NCI-H526 treated with DMSO at 0.1 percent for 48 hours (cell line): ENCODE data around the gene CCDC150.
"Not testable (repeated sequence)": the region's sequence is repeated elsewhere in the genome, so short reads cannot be mapped to it uniquely, and the experiment has no call there.

Experiments used
- DNase-seq: peaks from one replicate; lab custom pipeline; 2025; lab: John Stamatoyannopoulos, UW

Gene CCDC150

GRCh38 chr2:196639180-196640030 lies at the start of gene CCDC150:
Gene CCDC150, plus strand, starts transcription at chr2:196639715. Its CDS starts 52 bp downstream, at chr2:196639767.
- DNase-seq, result peak; percentile 92

DNA sequence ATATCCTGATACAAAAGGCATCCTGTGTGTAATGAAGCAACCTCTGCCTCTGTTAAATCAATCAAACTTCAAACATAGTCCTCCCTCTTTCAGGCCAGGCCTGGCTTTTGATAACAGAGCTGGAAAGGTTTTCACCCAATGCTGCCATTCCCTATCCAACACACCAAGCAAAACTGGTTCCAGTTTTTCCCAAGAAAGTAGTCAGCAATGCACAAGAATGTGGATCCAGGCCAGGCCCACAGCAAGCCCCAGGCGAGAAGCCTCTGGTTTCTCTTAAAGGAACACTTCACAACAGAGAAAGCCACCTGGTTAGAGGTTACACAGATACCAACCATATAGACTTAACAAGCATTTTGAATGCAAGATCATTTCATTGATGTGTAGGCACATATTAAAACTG lies 49.2 kb upstream of the CCDC150 start:
- no peak for DNase-seq

GRCh38 chr2:196591004-196591403 lies 48.5 kb upstream of the CCDC150 start:
- DNase-seq, result no peak

GRCh38 chr2:196591621-196592022 lies 47.9 kb upstream of the CCDC150 start:
- DNase-seq, result peak; percentile 40

DNA sequence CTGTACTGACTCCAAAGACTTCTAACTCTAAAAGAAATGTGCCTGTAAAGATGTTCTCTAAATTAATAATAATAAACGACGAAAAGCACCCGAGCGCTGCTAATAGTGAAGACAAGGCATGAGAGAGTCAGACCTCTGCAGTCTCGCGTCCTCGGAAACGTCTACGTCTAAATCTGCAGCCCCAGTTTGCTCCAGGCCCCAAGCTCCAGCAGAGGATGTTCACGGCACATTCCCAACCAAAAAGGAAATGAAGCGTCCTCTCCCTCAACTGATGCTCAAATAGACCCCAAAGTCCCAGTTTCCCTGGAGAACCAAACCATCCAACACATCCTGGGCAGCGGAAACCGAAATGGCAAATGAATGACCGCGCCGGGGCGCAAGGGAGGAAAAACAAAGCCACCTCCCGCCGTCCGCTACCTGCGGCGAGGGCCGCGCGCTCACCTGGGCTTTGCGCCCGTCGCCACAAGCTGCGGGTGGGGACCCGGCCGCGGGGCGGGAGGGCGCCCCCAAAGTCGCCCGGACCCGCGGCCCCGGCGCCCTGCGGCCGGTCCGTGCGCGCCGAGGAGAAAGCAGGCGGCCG lies 47.1 kb upstream of the CCDC150 start:
- DNase-seq, result peak; percentile 43

- peak; percentile 45 for DNase-seq
Measured at GRCh38 chr2:196592911-196593881, 46.3 kb upstream of the CCDC150 start, which contains the start of gene HECW2. Gene HECW2, minus strand, starts transcription at chr2:196593554.

DNA sequence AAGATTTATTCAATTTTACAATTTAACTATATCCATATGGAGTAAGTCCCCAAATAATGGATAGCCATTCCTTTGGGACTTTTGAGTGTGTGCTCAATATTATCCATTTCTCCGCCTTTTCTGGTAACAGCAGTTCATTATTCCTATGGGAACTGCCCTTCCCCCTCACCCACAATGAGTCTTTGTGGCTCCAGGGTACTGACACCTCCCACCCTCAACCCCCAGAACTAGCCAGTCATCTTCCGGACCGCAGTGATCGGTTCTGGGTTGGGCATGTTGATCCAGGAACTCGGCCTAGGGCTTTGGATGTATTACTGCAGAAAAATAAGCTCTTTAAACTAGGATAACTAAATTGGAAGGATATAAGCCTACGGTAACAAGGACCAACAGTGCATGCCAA lies 45.4 kb upstream of the CCDC150 start:
- no peak for DNase-seq

- no peak for DNase-seq
Measured at GRCh38 chr2:196597531-196597930, 42.0 kb upstream of the CCDC150 start.

DNA sequence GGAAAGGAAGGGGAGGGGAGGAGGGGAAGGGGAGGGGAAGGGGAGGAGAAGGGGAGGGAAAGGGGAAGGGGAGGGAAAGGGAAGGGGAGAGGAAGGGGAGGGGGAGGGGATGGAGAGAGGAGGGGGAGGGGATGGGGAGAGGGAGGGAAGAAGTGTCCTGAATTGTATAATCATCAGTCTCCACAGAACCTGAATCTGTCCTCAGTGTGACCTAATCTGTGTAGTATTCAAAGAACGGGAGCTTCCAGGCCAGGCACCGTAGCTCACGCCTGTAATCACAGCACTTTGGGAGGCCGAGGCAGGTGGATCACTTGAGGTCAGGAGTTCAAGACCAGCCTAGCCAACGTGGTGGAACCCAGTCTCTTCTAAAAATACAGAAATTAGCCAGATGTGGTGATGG lies 41.1 kb upstream of the CCDC150 start:
- DNase-seq, result no peak

GRCh38 chr2:196598846-196599245 lies 40.7 kb upstream of the CCDC150 start:
- DNase-seq, result no peak

GRCh38 chr2:196601430-196602306 lies 37.8 kb upstream of the CCDC150 start:
- DNase-seq, result no peak

DNA sequence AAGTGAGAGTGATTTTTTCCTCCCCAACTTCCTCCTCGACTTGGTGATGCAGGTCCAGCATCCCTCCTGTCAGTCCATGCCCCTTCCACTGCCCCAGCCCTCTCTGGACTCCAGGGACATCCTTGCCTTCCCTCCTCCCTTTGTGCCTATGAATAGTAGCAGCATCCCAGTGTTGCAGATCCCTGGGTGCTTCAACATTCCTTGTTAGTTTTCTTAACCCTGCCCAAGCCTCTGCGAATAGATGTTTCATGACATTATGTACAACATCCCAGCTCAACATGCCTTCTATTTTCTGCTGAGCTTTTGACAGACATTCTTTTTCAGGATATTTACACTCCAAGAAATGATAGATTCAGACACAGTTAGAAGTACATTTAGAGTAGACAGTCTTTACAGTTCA lies 35.3 kb upstream of the CCDC150 start:
- DNase-seq, result no peak

DNA sequence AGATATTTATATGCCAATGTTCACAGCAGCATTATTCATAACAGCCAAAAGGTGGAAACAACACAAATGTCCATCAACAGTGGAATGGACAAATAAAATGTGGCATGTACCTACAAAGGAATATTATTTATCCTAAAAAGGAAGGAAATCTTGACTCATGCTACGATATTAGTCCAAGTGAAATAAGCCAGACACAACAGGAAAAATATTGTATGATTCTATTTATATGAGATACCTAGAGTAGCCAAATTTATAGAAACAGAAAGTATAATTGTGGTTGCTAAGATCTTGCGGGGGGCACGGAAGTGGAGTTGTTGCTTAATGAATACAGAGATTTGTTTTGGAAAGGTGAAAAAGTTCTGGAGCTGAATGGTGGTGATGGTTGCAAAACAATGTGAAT lies 33.0 kb upstream of the CCDC150 start:
- no peak for DNase-seq

- DNase-seq, result peak; percentile 43
Measured at GRCh38 chr2:196607073-196607472, 32.4 kb upstream of the CCDC150 start.

DNA sequence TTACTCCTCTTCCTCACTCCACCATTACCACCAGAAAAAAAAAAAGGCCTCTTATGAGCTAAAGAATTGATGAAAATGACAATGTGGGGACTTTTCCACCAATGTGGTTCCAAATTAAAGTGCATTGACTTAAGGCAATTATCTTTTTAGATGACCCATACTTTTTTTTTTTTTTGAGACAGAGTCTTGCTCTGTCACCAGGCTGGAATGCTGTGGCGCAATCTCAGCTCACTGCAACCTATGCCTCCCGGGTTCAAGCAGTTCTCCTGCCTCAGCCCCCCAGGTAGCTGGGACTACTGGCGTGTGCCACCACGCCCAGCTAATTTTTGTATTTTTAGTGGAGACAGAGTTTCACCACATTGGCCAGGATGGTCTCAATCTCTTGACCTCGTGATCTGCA lies 31.6 kb upstream of the CCDC150 start:
- not testable (repeated sequence) for DNase-seq

GRCh38 chr2:196609806-196610205 lies 29.7 kb upstream of the CCDC150 start:
- no peak for DNase-seq

- DNase-seq, result no peak
Measured at GRCh38 chr2:196610796-196611195, 28.7 kb upstream of the CCDC150 start.

DNA sequence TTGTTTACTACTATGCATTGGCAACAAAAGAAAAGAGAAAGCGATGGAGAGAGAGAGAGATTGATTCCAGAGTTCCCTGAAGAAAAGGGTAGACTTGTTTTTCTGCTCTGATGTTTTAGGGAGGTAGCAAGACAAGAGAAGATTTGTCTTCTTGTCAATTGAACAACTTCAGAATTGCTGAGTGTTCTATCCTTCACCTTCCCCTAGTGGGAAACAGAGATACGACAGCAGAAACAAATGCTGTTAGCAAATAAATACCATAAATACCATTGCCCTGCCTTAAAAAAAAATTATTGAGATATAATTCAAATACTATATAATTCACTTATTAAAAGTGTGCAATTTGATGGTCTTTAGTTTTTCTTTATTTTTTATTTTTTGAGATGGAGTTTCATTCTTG lies 26.2 kb upstream of the CCDC150 start:
- DNase-seq, result no peak

- DNase-seq, result no peak
Measured at GRCh38 chr2:196617430-196617829, 22.1 kb upstream of the CCDC150 start.

GRCh38 chr2:196618661-196619060 lies 20.9 kb upstream of the CCDC150 start:
- no peak for DNase-seq

DNA sequence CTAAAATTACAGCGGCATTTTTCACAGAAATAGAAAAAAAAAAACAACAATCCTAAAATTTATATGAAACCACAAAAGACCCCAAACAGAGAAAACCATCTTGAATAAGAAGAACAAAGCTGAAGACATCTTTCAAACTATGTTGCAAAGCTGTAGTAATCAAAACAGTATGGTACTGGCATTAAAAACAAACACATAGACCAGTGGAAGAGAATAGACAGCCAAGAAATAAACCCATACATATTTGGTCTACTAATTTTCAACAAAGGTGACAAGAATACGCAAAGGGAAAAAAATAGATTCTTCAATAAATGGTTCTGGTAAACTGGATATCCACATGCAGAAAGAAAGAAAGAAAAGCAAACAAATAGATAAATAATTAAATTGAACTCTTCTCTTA lies 9.0 kb upstream of the CCDC150 start:
- DNase-seq, result no peak
